NOMO-1 treated with DMSO at 0.1 percent for 48 hours (cell line): ENCODE data around the gene RBFA.

Experiments used
- DNase-seq: peaks from one replicate; lab custom pipeline; 2025; ENCODE audit not compliant: unreplicated experiment; lab: John Stamatoyannopoulos, UW

Gene RBFA

GRCh38 chr18:80070825-80071224, 36.6 kb downstream of the RBFA start:
- no peak for DNase-seq

GRCh38 chr18:80074183-80074582, 39.9 kb downstream of the RBFA start:
- no peak for DNase-seq

- no peak for DNase-seq
Measured at GRCh38 chr18:80074697-80075096, 40.5 kb downstream of the RBFA start.

GRCh38 chr18:80075940-80076339, 41.7 kb downstream of the RBFA start:
- no peak for DNase-seq

GRCh38 chr18:80076379-80076778, 42.1 kb downstream of the RBFA start:
- DNase-seq, result no peak

GRCh38 chr18:80077873-80078272, 43.6 kb downstream of the RBFA start:
- no peak for DNase-seq
